Subcutaneous adipose tissue (tissue), 4 donors: ENCODE measurements around the gene MAGI2. TPM values are rescaled to one million over a fixed set of nuclear protein-coding genes. Genes with fewer than 3 reads are reported as not detected.

Source experiments
- CTCF ChIP-seq: fragments of 450-650 bp; IDR thresholded peaks from one replicate; pipeline ENCODE4 v1.5.1; 2016; ENCODE audit warnings: low read depth, mild to moderate bottlenecking, control low read depth, antibody characterized with exemption, moderate library complexity
- total RNA-seq, 4 donors: library from RNA; depleted of rRNA; stranded (reverse); fragments of >200 nt; gene quantifications; one replicate each; pipeline ENCODE4 v1.1.0, GENCODE V29; 2016

Gene MAGI2
- total RNA-seq, 4 donors from 2014 or later = 13.7 to 22.9 (median 17.7) TPM

- no peak for TF ChIP-seq CTCF
Measured at GRCh38 chr7:78002021-78002420, 1451.4 kb downstream of the MAGI2 start.

GRCh38 chr7:77995717-77996116 lies 1457.8 kb downstream of the MAGI2 start:
- TF ChIP-seq CTCF = no peak

- no peak for TF ChIP-seq CTCF
Measured at GRCh38 chr7:77993838-77994237, 1459.6 kb downstream of the MAGI2 start.

GRCh38 chr7:77991656-77992055 lies 1461.8 kb downstream of the MAGI2 start:
- TF ChIP-seq CTCF = no peak

- TF ChIP-seq CTCF = no peak
Measured at GRCh38 chr7:77989981-77990566, 1463.4 kb downstream of the MAGI2 start.

GRCh38 chr7:77985974-77986339 lies 1467.5 kb downstream of the MAGI2 start:
- TF ChIP-seq CTCF = no peak

- no peak for TF ChIP-seq CTCF
Measured at GRCh38 chr7:77985232-77985973, 1468.1 kb downstream of the MAGI2 start.
